Activated naive CD4-positive, alpha-beta T cell treated with Interleukin-2 at 50 U/mL for 16 hours (primary cell): ENCODE results near the gene TMEM161B.
"Not testable (repeated sequence)": the region's sequence is repeated elsewhere in the genome, so short reads cannot be mapped to it uniquely, and the experiment has no call there.

Experiments
- DNase-seq: peaks from one replicate; pipeline ENCODE4 v3.0.0-alpha.2; 2020

TMEM161B gene

GRCh38 chr5:88248743-88249540, 19.7 kb downstream of the TMEM161B start:
- DNase-seq, result no peak

GRCh38 chr5:88248094-88248493, 20.6 kb downstream of the TMEM161B start:
- DNase-seq, result no peak

- no peak for DNase-seq
Measured at GRCh38 chr5:88245893-88246244, 22.8 kb downstream of the TMEM161B start.

- no peak for DNase-seq
Measured at GRCh38 chr5:88245241-88245892, 23.3 kb downstream of the TMEM161B start.

GRCh38 chr5:88244686-88245085, 24.0 kb downstream of the TMEM161B start:
- DNase-seq, result no peak

- not testable (repeated sequence) for DNase-seq
Measured at GRCh38 chr5:88243493-88243892, 25.2 kb downstream of the TMEM161B start.

- no peak for DNase-seq
Measured at GRCh38 chr5:88238732-88239131, 29.9 kb downstream of the TMEM161B start.

- no peak for DNase-seq
Measured at GRCh38 chr5:88236866-88237642, 31.6 kb downstream of the TMEM161B start.

GRCh38 chr5:88235828-88236227, 32.8 kb downstream of the TMEM161B start:
- DNase-seq, result no peak

GRCh38 chr5:88235346-88235745, 33.3 kb downstream of the TMEM161B start:
- DNase-seq, result no peak

GRCh38 chr5:88230546-88231066, 38.0 kb downstream of the TMEM161B start:
- no peak for DNase-seq

GRCh38 chr5:88226881-88227450, 41.7 kb downstream of the TMEM161B start:
- DNase-seq, result no peak

GRCh38 chr5:88214655-88215054, 54.0 kb downstream of the TMEM161B start:
- DNase-seq, result no peak

- no peak for DNase-seq
Measured at GRCh38 chr5:88207575-88207974, 61.1 kb downstream of the TMEM161B start.

- DNase-seq, result peak; percentile 65
Measured at GRCh38 chr5:88203981-88204750, 64.5 kb downstream of the TMEM161B start.

- no peak for DNase-seq
Measured at GRCh38 chr5:88195636-88196035, 73.0 kb downstream of the TMEM161B start.

- no peak for DNase-seq
Measured at GRCh38 chr5:88193896-88194295, 74.7 kb downstream of the TMEM161B start.

GRCh38 chr5:88190106-88190834, 78.4 kb downstream of the TMEM161B start:
- peak; percentile 49 for DNase-seq

- not testable (repeated sequence) for DNase-seq
Measured at GRCh38 chr5:88189484-88189883, 79.2 kb downstream of the TMEM161B start.

- no peak for DNase-seq
Measured at GRCh38 chr5:88188458-88189132, 80.0 kb downstream of the TMEM161B start.

GRCh38 chr5:88183255-88183654, 85.4 kb downstream of the TMEM161B start:
- DNase-seq, result no peak
